GM12878 (cell line): ENCODE measurements around the gene KCNQ1. TPM values are rescaled to one million over a fixed set of nuclear protein-coding genes. Genes with fewer than 3 reads are reported as not detected.

Experiments
- ATAC-seq: fragments of 200-7000 bp; cut with Tn5 transposase; 3 replicates; pipeline ENCODE4 v1.9.1; 2020; ENCODE audit warnings: mild to moderate bottlenecking, moderate library complexity
- BruUV-seq: library from RNA; stranded (reverse); fragments of 400-500 nt; replicated peaks from 2 replicates; lab custom pipeline; 2021; lab: Mats Ljungman, UMichigan
- CTCF ChIA-PET: fragments of 300-600 bp; sonication (Branson Sonifier 250); formaldehyde crosslinking; extraction: SDS; loops from one replicate; lab custom pipeline; 2021; ENCODE audit warnings: inconsistent platforms; lab: Yijun Ruan, JAX
- POLR2A ChIA-PET: fragments of 350-600 bp; formaldehyde crosslinking; extraction: SDS; loops from one replicate; lab custom pipeline; 2021; ENCODE audit warnings: inconsistent platforms; lab: Charles Lee
- RAD21 ChIA-PET: fragments of 300-600 bp; sonication (Branson Sonifier 250); formaldehyde crosslinking; loops from one replicate; lab custom pipeline; 2023; ENCODE audit warnings: antibody characterized with exemption; ENCODE audit not compliant: unreplicated experiment; lab: Charles Lee
- SMC1A ChIA-PET: fragments of 300-600 bp; sonication (Branson Sonifier 250); formaldehyde crosslinking; loops from one replicate; lab custom pipeline; 2023; ENCODE audit not compliant: unreplicated experiment, uncharacterized antibody; lab: Charles Lee
- DNase-seq: peaks from one replicate; pipeline ENCODE4 v3.0.0-alpha.2; 2011; ENCODE audit warnings: low read depth, low spot score
- FAIRE-seq: peaks from 3 replicates; lab custom pipeline; 2011; peaks lifted over from hg19 to GRCh38; lab: Jason Lieb, UNC
- H2AFZ ChIP-seq: 2 replicates; pipeline ENCODE4 v1.6.0; 2011; ENCODE audit warnings: low read depth, low read length, control low read depth; ENCODE audit not compliant: control insufficient read depth
- H3K27ac ChIP-seq: 2 replicates; pipeline ENCODE4 v1.5.1; 2011; ENCODE audit warnings: control low read depth; ENCODE audit not compliant: control insufficient read depth, insufficient read depth
- H3K27me3 ChIP-seq, 2 experiments: replicated peaks in 1 of 2; 2 replicates each; pipeline versions ENCODE4 v1.6.0 to v1.6.1; 2011; ENCODE audit warnings: low read length in 1 of 2; ENCODE audit not compliant: control insufficient read depth in 2 of 2, insufficient read depth in 2 of 2
- H3K36me3 ChIP-seq, 2 experiments: 2 replicates each; pipeline ENCODE4 v1.5.1; 2011; ENCODE audit warnings: low read length in 1 of 2; ENCODE audit not compliant: control insufficient read depth in 2 of 2, insufficient read depth in 2 of 2
- H3K4me1 ChIP-seq: 2 replicates; pipeline ENCODE4 v1.6.1; 2011; ENCODE audit warnings: mild to moderate bottlenecking, low read length, moderate library complexity, mixed read lengths; ENCODE audit not compliant: control insufficient read depth, insufficient read depth
- H3K4me2 ChIP-seq: 2 replicates; pipeline ENCODE4 v1.6.0; 2011; ENCODE audit warnings: control low read depth; ENCODE audit not compliant: control insufficient read depth, insufficient read depth
- H3K4me3 ChIP-seq: fragments of 200-600 bp; sonication (generic); 2 replicates; pipeline ENCODE4 v1.5.1; 2016
- H3K79me2 ChIP-seq: 2 replicates; pipeline ENCODE4 v1.6.0; 2011; ENCODE audit warnings: low read length; ENCODE audit not compliant: control insufficient read depth, insufficient read depth
- H3K9ac ChIP-seq: 2 replicates; pipeline ENCODE4 v1.8.0; 2011; ENCODE audit warnings: low read length, control low read depth, mixed read lengths; ENCODE audit not compliant: control insufficient read depth, insufficient read depth
- H3K9me3 ChIP-seq: replicated peaks from 3 replicates; pipeline ENCODE4 v1.5.1; 2011; ENCODE audit warnings: mild to moderate bottlenecking, low read length; ENCODE audit not compliant: control insufficient read depth, insufficient read depth
- H4K20me1 ChIP-seq: 2 replicates; pipeline ENCODE4 v1.6.0; 2011; ENCODE audit not compliant: control insufficient read depth, insufficient read depth
- ASH2L ChIP-seq: fragments of 300-600, 200-600 bp; sonication (generic); IDR thresholded peaks from 2 replicates; pipeline ENCODE4 v1.6.1; 2017; ENCODE audit warnings: low read depth, mild to moderate bottlenecking, borderline replicate concordance
- CEBPB ChIP-seq, 2 experiments: fragments of 150-350 bp in 1 of 2; IDR thresholded peaks; 2 replicates each; pipeline ENCODE4 v1.6.1; 2012 to 2014; ENCODE audit warnings: low read depth in 2 of 2, low read length in 2 of 2, borderline replicate concordance in 1 of 2, inconsistent platforms in 1 of 2
- IKZF1 ChIP-seq: fragments of 450-650 bp; conservative IDR thresholded peaks from 2 replicates; pipeline ENCODE4 v1.6.1; 2017; ENCODE audit warnings: antibody characterized with exemption, mild to moderate bottlenecking
- NFIC ChIP-seq: IDR thresholded peaks from 2 replicates; pipeline ENCODE4 v1.6.1; 2012; ENCODE audit warnings: low read depth, mild to moderate bottlenecking, inconsistent platforms, low read length, moderate library complexity
- ZNF207 ChIP-seq: fragments of 450-650 bp; IDR thresholded peaks from 2 replicates; pipeline ENCODE4 v1.6.1; 2014; ENCODE audit warnings: antibody characterized with exemption, mild to moderate bottlenecking, borderline replicate concordance
- WGBS: methylation state at CpG from one replicate; pipeline ENCODE4 v1.1.6; 2016; ENCODE audit warnings: low lambda C conversion rate; ENCODE audit not compliant: insufficient replicate concordance, insufficient coverage; ENCODE audit errors: missing lambda C conversion rate; 5-methylcytosine and 5-hydroxymethylcytosine counted together
- in situ Hi-C: fragments of 300-500 bp; cut with MboI; formaldehyde crosslinking; loops from 9 replicates; pipeline ENCODE4 v1.14.3; 2018; ENCODE audit warnings: mixed read lengths
- intact Hi-C: fragments of 100-400 bp; cut with micrococcal nuclease; formaldehyde crosslinking; loops from one replicate; pipeline ENCODE4 v1.14.2; 2022; ENCODE audit not compliant: unreplicated experiment
- polyA plus RNA-seq, 11 experiments: library from polyadenylated mRNA; depleted of rRNA in 4 of 11; unstranded in 6 of 11; stranded (reverse) in 5 of 11; fragments of >200 nt; fragmentation: Nextera tagmentation in 4 of 11; fragmentation: Illumina TruSeq in 1 of 11; extraction: Ambion mirVana in 4 of 11; extraction: Trizol in 1 of 11; gene quantifications; 1 replicate in 1 of 11; 2 replicates in 10 of 11; pipeline versions ENCODE4 v1.2.1 to v1.2.3, GENCODE V29; 2011 to 2016; ENCODE audit warnings: inconsistent platforms in 2 of 11, missing spikeins in 2 of 11, low read depth in 1 of 11
- total RNA-seq, 4 experiments: library from RNA; depleted of rRNA in 3 of 4; stranded (reverse); fragments of >200 nt in 3 of 4; fragmentation: Illumina TruSeq in 1 of 4; extraction: Trizol in 1 of 4; gene quantifications; 2 replicates each; pipeline versions ENCODE4 v1.2.1 to v1.2.3, GENCODE V29; 2013 to 2021

KCNQ1 gene
- total and polyA plus RNA-seq, 10 of the 15 experiments (the other 5 are each of a cell fraction or from before 2014, with no cell fraction given), result 0.03 to 0.15 (median 0.12) TPM; not detected in 7

DNA sequence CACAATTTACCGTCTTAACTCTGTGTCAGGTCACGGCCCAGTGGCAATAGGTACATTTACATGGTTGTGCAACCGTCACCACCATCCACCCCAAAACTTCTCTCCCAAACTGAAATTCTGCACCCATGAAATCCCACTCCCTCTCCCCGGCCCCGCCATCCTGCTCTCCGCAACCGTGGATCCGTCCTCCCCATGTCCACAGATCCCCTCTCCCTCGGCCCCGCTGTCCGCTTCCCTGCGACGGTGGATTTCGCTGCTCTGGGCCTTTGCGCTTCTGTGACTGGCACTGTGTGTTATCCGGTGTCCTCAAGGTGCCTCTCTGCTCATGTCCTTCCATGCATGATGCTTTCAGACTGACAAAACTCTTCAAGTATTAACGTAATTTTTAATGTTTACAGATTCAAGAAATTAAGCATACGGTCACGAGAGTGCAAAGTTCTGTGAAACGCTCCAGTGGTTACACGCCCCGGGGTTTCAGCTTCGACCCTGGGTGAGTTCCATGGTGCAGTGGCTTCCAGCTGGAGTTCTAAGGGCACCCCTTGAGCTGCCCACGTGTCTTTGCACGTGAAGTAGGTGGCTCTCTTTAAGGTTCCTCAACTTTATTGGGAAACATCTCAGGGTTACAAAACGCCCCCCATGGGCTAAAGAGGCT, 76.4 kb downstream of the KCNQ1 start:
- no TSS peak for BruUV-seq
- intact Hi-C loops, result no loop called here

GRCh38 chr11:2521733-2522630, 77.2 kb downstream of the KCNQ1 start:
- DNase-seq (no peak), FAIRE-seq (no peak), ATAC-seq (no peak)
- BruUV-seq, result no TSS peak
- ChIA-PET POLR2A (no interaction called here), SMC1A (no interaction called here), CTCF (no interaction called here), RAD21 (no interaction called here)
- Histone ChIP-seq H3K4me2 (no peak overlapping the region), H3K9me3 (no peaks in the 10 kb centered on the region), H3K79me2 (no peaks in the 10 kb centered on the region), H3K4me1 (peaks cover 6% of the 10 kb centered on the region), H3K9ac (no peak overlapping the region), H2AFZ (no peak overlapping the region), H4K20me1 (no peaks in the 10 kb centered on the region), H3K27ac (no peak overlapping the region), H3K36me3 (no peaks in the 10 kb centered on the region), H3K27me3 (no peaks in the 10 kb centered on the region), H3K4me3 (no peak overlapping the region)
- intact Hi-C loops (no loop called here), in situ Hi-C loops (no loop called here)
- 50% methylated on average over 34 of the region's 35 CpGs for WGBS
- TF ChIP-seq ZNF207, result no peak
- no peak for TF ChIP-seq ASH2L

More for the DNA sequence above, 76.4 kb downstream of the KCNQ1 start:
- Histone ChIP-seq H3K4me1 (no peaks in the 10 kb centered on the region), H2AFZ (no peak overlapping the region)
- ChIA-PET CTCF (no interaction called here), POLR2A (no interaction called here)
- ATAC-seq, result no peak
- TF ChIP-seq CEBPB (IDR thresholded peaks at IDR 0.05; ENCODE audit: borderline replicate concordance in 1 of 2, low read depth in 2 of 2, low read length in 2 of 2) (no peak), IKZF1 (no peak), NFIC (no peak)
- TF ChIP-seq, all 136 proteins: peak for 0
- Histone ChIP-seq H3K36me3 (no peaks in the 10 kb centered on the region), H4K20me1 (no peaks in the 10 kb centered on the region), H3K4me3 (no peak overlapping the region), H3K79me2 (no peaks in the 10 kb centered on the region), H3K27me3 (no peaks in the 10 kb centered on the region), H3K9me3 (no peaks in the 10 kb centered on the region), H3K4me2 (no peak overlapping the region), H3K9ac (no peak overlapping the region), H3K27ac (no peak overlapping the region)
- in situ Hi-C loops, result no loop called here
- DNase-seq (no peak), FAIRE-seq (no peak)
- RAD21 ChIA-PET, result no interaction called here
- SMC1A ChIA-PET, result no interaction called here
- 43% methylated on average over 26 of the region's 26 CpGs for WGBS
